Measurements from ENCODE around the gene UQCRC2. TPM values are rescaled to one million over a fixed set of nuclear protein-coding genes. Genes with fewer than 3 reads are reported as not detected.

The UQCRC2 gene
- total and polyA plus RNA-seq, 10 of the 15 experiments (the other 5 are each of a cell fraction or from before 2014, with no cell fraction given): 256 to 563 (median 327) TPM

GRCh38 chr16:21953541-21953902 lies 361 bp downstream of the UQCRC2 start:
- ATAC-seq (peak; percentile 35), DNase-seq (ENCODE audit: low read depth, low spot score) (no peak), FAIRE-seq (no peak)
- peak overlapping the region; percentile 99 for H3K27ac ChIP-seq (ENCODE audit: control insufficient read depth, insufficient read depth)
- no peak for TF ChIP-seq SMAD1 (IDR thresholded peaks at IDR 0.05; ENCODE audit: low read depth, partially characterized antibody)
- TF ChIP-seq POU2F2 (IDR thresholded peaks at IDR 0.05; ENCODE audit: borderline replicate concordance, low read depth, low read length): no peak
- TF ChIP-seq ESRRA (IDR thresholded peaks at IDR 0.05; ENCODE audit: low read length): peak; percentile 71; the same call in 1 of the 2 replicates
- TF ChIP-seq LARP7 (IDR thresholded peaks at IDR 0.05): peak; percentile 4; the same call in 1 of the 2 replicates
- TF ChIP-seq GATAD2B (conservative IDR thresholded peaks at IDR 0.05; ENCODE audit: low read depth): no peak
- TF ChIP-seq HDGF (IDR thresholded peaks at IDR 0.05): 0 out of 2 replicates have a peak, but pooled peaks have one; percentile 1
- 0 out of 2 replicates have a peak, but pooled peaks have one; percentile 17 for TF ChIP-seq SIN3A (IDR thresholded peaks at IDR 0.05; ENCODE audit: low read depth, low read length)
- TF ChIP-seq, protein P1, sequence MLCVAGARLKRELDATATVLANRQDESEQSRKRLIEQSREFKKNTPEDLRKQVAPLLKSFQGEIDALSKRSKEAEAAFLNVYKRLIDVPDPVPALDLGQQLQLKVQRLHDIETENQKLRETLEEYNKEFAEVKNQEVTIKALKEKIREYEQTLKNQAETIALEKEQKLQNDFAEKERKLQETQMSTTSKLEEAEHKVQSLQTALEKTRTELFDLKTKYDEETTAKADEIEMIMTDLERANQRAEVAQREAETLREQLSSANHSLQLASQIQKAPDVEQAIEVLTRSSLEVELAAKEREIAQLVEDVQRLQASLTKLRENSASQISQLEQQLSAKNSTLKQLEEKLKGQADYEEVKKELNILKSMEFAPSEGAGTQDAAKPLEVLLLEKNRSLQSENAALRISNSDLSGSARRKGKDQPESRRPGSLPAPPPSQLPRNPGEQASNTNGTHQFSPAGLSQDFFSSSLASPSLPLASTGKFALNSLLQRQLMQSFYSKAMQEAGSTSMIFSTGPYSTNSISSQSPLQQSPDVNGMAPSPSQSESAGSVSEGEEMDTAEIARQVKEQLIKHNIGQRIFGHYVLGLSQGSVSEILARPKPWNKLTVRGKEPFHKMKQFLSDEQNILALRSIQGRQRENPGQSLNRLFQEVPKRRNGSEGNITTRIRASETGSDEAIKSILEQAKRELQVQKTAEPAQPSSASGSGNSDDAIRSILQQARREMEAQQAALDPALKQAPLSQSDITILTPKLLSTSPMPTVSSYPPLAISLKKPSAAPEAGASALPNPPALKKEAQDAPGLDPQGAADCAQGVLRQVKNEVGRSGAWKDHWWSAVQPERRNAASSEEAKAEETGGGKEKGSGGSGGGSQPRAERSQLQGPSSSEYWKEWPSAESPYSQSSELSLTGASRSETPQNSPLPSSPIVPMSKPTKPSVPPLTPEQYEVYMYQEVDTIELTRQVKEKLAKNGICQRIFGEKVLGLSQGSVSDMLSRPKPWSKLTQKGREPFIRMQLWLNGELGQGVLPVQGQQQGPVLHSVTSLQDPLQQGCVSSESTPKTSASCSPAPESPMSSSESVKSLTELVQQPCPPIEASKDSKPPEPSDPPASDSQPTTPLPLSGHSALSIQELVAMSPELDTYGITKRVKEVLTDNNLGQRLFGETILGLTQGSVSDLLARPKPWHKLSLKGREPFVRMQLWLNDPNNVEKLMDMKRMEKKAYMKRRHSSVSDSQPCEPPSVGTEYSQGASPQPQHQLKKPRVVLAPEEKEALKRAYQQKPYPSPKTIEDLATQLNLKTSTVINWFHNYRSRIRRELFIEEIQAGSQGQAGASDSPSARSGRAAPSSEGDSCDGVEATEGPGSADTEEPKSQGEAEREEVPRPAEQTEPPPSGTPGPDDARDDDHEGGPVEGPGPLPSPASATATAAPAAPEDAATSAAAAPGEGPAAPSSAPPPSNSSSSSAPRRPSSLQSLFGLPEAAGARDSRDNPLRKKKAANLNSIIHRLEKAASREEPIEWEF (IDR thresholded peaks at IDR 0.05; ENCODE audit: insufficient replicate concordance, low read depth, low read length): peak; percentile 45
- peak overlapping the region; percentile 96 for H3K4me3 ChIP-seq
- under 1% methylated on average over 15 of the region's 15 CpGs for WGBS (ENCODE audit: insufficient coverage, insufficient replicate concordance, low lambda C conversion rate, missing lambda C conversion rate)
- intact Hi-C loops (cut with micrococcal nuclease; ENCODE audit: unreplicated experiment) (no loop called here), in situ Hi-C loops (cut with MboI) (no loop called here)
- RAD21 ChIA-PET (ENCODE audit: unreplicated experiment): interaction anchor here (0.9 to 2.6 kb wide), 6 partner anchors 12 to 239 kb away, joined by 3 to 13 read pairs (median 3); no protein-coding TSS in a partner anchor
- CTCF ChIA-PET: interaction anchor here (0.6 to 2.9 kb wide), 9 partner anchors 10 to 296 kb away, joined by 3 to 12 read pairs (median 5); no protein-coding TSS in a partner anchor
- POLR2A ChIA-PET: interaction anchor here (0.6 to 3.0 kb wide), 3 partner anchors 10 to 309 kb away, joined by 3 to 14 read pairs (median 6); no protein-coding TSS in a partner anchor
- no peaks in the 10 kb centered on the region for H3K9me3 ChIP-seq (replicated peaks; ENCODE audit: control insufficient read depth, insufficient read depth, low read length)
- peaks cover 28% of the 10 kb centered on the region for H3K4me1 ChIP-seq (ENCODE audit: control insufficient read depth, insufficient read depth, low read length)
- peaks cover 2 to 15% of the 10 kb centered on the region in 2 experiments for H3K36me3 ChIP-seq (ENCODE audit: control insufficient read depth in 2 of 2, insufficient read depth in 2 of 2, low read length in 1 of 2)
- TSS peak; percentile 84 for BruUV-seq (replicated peaks)
- H3K79me2 ChIP-seq (ENCODE audit: control insufficient read depth, insufficient read depth, low read length): peaks cover 68% of the 10 kb centered on the region
- no peaks in the 10 kb centered on the region for H4K20me1 ChIP-seq (ENCODE audit: control insufficient read depth, insufficient read depth)
- SMC1A ChIA-PET (ENCODE audit: uncharacterized antibody, unreplicated experiment): interaction anchor here (0.6 to 4.3 kb wide), 12 partner anchors 9 to 236 kb away, joined by 3 to 26 read pairs (median 4); no protein-coding TSS in a partner anchor
- H3K4me2 ChIP-seq (ENCODE audit: control insufficient read depth, insufficient read depth): peak overlapping the region; percentile 97
- peak overlapping the region; percentile 99 for H2AFZ ChIP-seq (ENCODE audit: control insufficient read depth, low read depth, low read length)
- no peaks in the 10 kb centered on the region for H3K27me3 ChIP-seq (replicated peaks in 1 of 2; ENCODE audit: control insufficient read depth in 2 of 2, insufficient read depth in 2 of 2, low read length in 1 of 2)
- H3K9ac ChIP-seq (ENCODE audit: control insufficient read depth, insufficient read depth, low read length): peak overlapping the region; percentile 97
